Sigmoid colon (tissue), 7 donors: ENCODE data around the gene KLHL29. TPM values are rescaled to one million over a fixed set of nuclear protein-coding genes. Genes with fewer than 3 reads are reported as not detected.
A peak's percentile ranks its signal among the peaks of the same experiment; 100 is the strongest.

ENCODE experiments used
- DNase-seq: peaks from one replicate; pipeline ENCODE4 v3.0.0-alpha.2; 2019
- H3K27ac ChIP-seq, 4 donors: fragments of 200-600 bp; sonication (generic); one replicate each; pipeline ENCODE4 v1.5.1; 2016 to 2019; ENCODE audit warnings: mild to moderate bottlenecking in 1 of 4
- H3K27me3 ChIP-seq, 3 donors: fragments of 200-600 bp; sonication (generic); one replicate each; pipeline ENCODE4 v1.5.1; 2019; ENCODE audit warnings: mild to moderate bottlenecking in 1 of 3
- H3K36me3 ChIP-seq, 4 donors: fragments of 200-600 bp; sonication (generic); one replicate each; pipeline ENCODE4 v1.5.1; 2016 to 2019
- H3K4me1 ChIP-seq, 4 donors: fragments of 200-600 bp; sonication (generic); one replicate each; pipeline ENCODE4 v1.5.1; 2017 to 2019
- H3K4me3 ChIP-seq, 4 donors: fragments of 200-600 bp; sonication (generic); one replicate each; pipeline ENCODE4 v1.5.1; 2017 to 2019; ENCODE audit warnings: mild to moderate bottlenecking in 2 of 4, moderate library complexity in 1 of 4
- H3K9me3 ChIP-seq, 4 donors: fragments of 200-600 bp in 3 of 4; sonication (generic) in 3 of 4; one replicate each; pipeline versions ENCODE4 v1.5.1 to v1.6.1; 2013 to 2019
- CTCF ChIP-seq, 4 experiments: fragments of 450-650 bp in 3 of 4; fragments of 200-600 bp in 1 of 4; IDR thresholded peaks; one replicate each; pipeline ENCODE4 v1.5.1; 2016 to 2019; ENCODE audit warnings: antibody characterized with exemption in 4 of 4, mild to moderate bottlenecking in 3 of 4, moderate library complexity in 2 of 4
- EP300 ChIP-seq, 4 donors: sonication (generic); formaldehyde crosslinking; IDR thresholded peaks; one replicate each; pipeline ENCODE4 v1.6.1; 2017; ENCODE audit warnings: antibody characterized with exemption in 4 of 4
- POLR2A ChIP-seq, 2 donors: fragments of 450-650 bp; IDR thresholded peaks; one replicate each; pipeline ENCODE4 v1.6.1; 2016; ENCODE audit warnings: antibody characterized with exemption in 2 of 2, mild to moderate bottlenecking in 2 of 2, moderate library complexity in 2 of 2
- POLR2AphosphoS5 ChIP-seq, 4 donors: sonication (generic); formaldehyde crosslinking; IDR thresholded peaks; one replicate each; pipeline ENCODE4 v1.6.1; 2017; ENCODE audit warnings: antibody characterized with exemption in 4 of 4
- WGBS, 2 donors: extraction: QIAGEN DNeasy Blood & Tissue Kit; methylation state at CpG; one replicate each; pipeline ENCODE4 v1.1.7; 2013; 5-methylcytosine and 5-hydroxymethylcytosine counted together
- intact Hi-C: fragments of 100-400 bp; cut with DNase I; formaldehyde crosslinking; loops from one replicate; pipeline ENCODE4 v1.15.1; 2023
- polyA plus RNA-seq, 3 donors: library from polyadenylated mRNA; stranded (reverse); fragments of 200-250 nt; gene quantifications; one replicate each; pipeline ENCODE4 v1.2.3, GENCODE V29; 2013
- total RNA-seq, 4 donors: library from RNA; depleted of rRNA; stranded (reverse); fragments of >200 nt; gene quantifications; one replicate each; pipeline ENCODE4 v1.1.0, GENCODE V29; 2016
- donor health status: healthy with polysubstance abuse.
- donor health status: Bipolar disorder and iron deficiency.
- donor health status: healthy.

The KLHL29 gene
- total and polyA plus RNA-seq, 7 donors, result 0.46 to 25.5 (median 6.3) TPM

DNA sequence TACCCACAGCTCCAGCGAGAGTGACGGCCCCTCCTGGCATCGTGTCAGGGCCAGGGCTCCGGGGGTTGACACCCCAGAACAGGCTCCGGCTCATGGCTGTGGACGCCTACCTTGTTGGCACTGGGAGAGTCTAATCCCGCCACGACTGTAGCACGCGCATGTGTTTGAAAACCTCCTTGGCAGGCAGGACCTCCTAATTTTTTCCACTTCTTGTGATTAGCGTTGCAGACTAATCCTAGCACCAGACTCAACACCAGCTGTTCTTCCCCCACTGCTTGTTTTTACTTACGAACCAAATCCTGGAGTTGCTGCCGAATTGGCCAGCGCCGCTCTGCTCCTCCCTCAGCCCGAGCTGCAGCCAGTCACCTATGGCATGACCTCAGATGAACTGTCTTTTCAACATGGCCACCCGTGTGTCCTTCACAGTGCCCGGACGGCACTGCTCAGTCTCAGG is 110.7 kb downstream of the KLHL29 start:
- TF ChIP-seq EP300 (IDR thresholded peaks at IDR 0.05), result no peak
- TF ChIP-seq CTCF (IDR thresholded peaks at IDR 0.05), result no peak
- no peak for TF ChIP-seq POLR2AphosphoS5 (IDR thresholded peaks at IDR 0.05)
- TF ChIP-seq POLR2A (IDR thresholded peaks at IDR 0.05), result no peak
- no peak for DNase-seq
- no peaks in the 10 kb centered on the region for H3K9me3 ChIP-seq
- peaks cover 0 to 24% (median 12%) of the 10 kb centered on the region in 4 donors for H3K4me1 ChIP-seq
- no peaks in the 10 kb centered on the region for H3K27me3 ChIP-seq
- H3K36me3 ChIP-seq, result no peaks in the 10 kb centered on the region
- no peak overlapping the region for H3K4me3 ChIP-seq
- WGBS, 2 donors, result 78 to 84% methylated on average over 19 of the region's 19 CpGs
- no peak overlapping the region for H3K27ac ChIP-seq
- intact Hi-C loops, result no loop called here

- WGBS, 2 donors, result 68 to 89% methylated on average over 5 of the region's 5 CpGs
- DNase-seq, result no peak
- no peaks in the 10 kb centered on the region for H3K27me3 ChIP-seq
- H3K4me1 ChIP-seq, result peaks cover 0 to 24% (median 12%) of the 10 kb centered on the region in 4 donors
- H3K4me3 ChIP-seq, result no peak overlapping the region
- intact Hi-C loops, result no loop called here
- no peak overlapping the region for H3K27ac ChIP-seq
- no peaks in the 10 kb centered on the region for H3K9me3 ChIP-seq
- no peak for TF ChIP-seq POLR2AphosphoS5 (IDR thresholded peaks at IDR 0.05)
- no peaks in the 10 kb centered on the region for H3K36me3 ChIP-seq
Measured at GRCh38 chr2:23496456-23496855, 111.5 kb downstream of the KLHL29 start.

DNA sequence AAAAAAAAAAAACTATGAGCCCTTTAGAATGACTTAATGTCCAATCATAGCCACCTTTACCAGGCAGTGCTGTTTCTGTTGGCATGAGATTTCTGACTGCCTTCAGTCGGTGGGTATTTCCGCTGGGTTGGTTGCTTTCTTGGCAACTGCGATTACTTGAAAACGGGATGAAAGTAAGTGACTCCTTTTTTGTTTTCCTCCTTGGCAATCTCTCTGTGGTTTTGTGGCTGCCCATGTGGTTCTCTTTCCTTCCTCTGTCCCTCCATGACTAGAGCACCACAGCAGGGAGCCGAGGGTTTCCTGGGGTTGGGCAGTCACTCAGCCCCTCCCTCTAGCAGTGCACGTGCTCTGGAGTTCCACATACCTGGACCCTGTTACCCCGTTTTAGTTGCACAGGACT is 112.1 kb downstream of the KLHL29 start:
- intact Hi-C loops, result no loop called here
- Histone ChIP-seq H3K36me3 (no peaks in the 10 kb centered on the region), H3K27me3 (no peaks in the 10 kb centered on the region), H3K4me1 (peaks cover 0 to 29% (median 12%) of the 10 kb centered on the region in 4 donors), H3K9me3 (no peaks in the 10 kb centered on the region), H3K4me3 (no peak overlapping the region), H3K27ac (no peak overlapping the region)
- TF ChIP-seq EP300 (IDR thresholded peaks at IDR 0.05) (no peak), POLR2AphosphoS5 (IDR thresholded peaks at IDR 0.05) (no peak), POLR2A (IDR thresholded peaks at IDR 0.05) (no peak), CTCF (IDR thresholded peaks at IDR 0.05) (no peak)
- DNase-seq, result no peak
- WGBS, 2 donors, result 47 to 73% methylated on average over 7 of the region's 7 CpGs

- peaks cover 0 to 34% (median 12%) of the 10 kb centered on the region in 4 donors for H3K4me1 ChIP-seq
- H3K27ac ChIP-seq, result no peak overlapping the region
- WGBS, 2 donors, result 73 to 78% methylated on average over 6 of the region's 6 CpGs
- TF ChIP-seq EP300 (IDR thresholded peaks at IDR 0.05) (no peak), POLR2A (IDR thresholded peaks at IDR 0.05) (no peak), POLR2AphosphoS5 (IDR thresholded peaks at IDR 0.05) (no peak), CTCF (IDR thresholded peaks at IDR 0.05) (no peak)
- no peaks in the 10 kb centered on the region for H3K36me3 ChIP-seq
- H3K9me3 ChIP-seq, result no peaks in the 10 kb centered on the region
- no peaks in the 10 kb centered on the region for H3K27me3 ChIP-seq
- intact Hi-C loops, result no loop called here
- no peak overlapping the region for H3K4me3 ChIP-seq
- DNase-seq, result no peak
Measured at GRCh38 chr2:23497536-23497935, 112.6 kb downstream of the KLHL29 start.

DNA sequence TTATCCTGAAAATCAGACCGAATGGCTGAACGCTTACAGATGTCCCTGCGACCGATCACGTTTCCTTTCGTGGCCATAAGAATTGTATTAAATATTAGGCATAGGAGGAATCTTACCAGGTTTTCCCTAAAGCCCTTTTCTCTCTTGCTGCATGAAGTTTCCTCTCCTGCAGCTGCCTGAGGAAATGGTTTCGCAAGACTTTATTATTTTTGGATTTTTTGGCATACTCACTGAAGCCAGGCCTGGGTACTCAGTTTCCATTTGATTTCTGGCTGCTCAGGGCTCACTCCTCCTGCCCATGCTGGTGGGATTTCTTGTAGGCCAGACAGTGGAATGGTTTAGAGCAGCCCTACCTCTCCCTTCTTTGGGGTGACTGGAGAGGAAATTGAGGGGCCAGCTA is 114.0 kb downstream of the KLHL29 start:
- Histone ChIP-seq H3K27ac (peak overlapping the region in 1 of 4 donors; percentile 34), H3K9me3 (no peaks in the 10 kb centered on the region), H3K4me3 (no peak overlapping the region), H3K4me1 (peaks cover 0 to 36% (median 15%) of the 10 kb centered on the region in 4 donors), H3K36me3 (no peaks in the 10 kb centered on the region), H3K27me3 (no peaks in the 10 kb centered on the region)
- no peak for TF ChIP-seq POLR2AphosphoS5 (IDR thresholded peaks at IDR 0.05)
- no peak for TF ChIP-seq EP300 (IDR thresholded peaks at IDR 0.05)
- no peak for TF ChIP-seq POLR2A (IDR thresholded peaks at IDR 0.05)
- TF ChIP-seq CTCF (IDR thresholded peaks at IDR 0.05), result no peak
- intact Hi-C loops, result no loop called here
- WGBS, 2 donors, result 81 to 93% methylated on average over 7 of the region's 7 CpGs
- no peak for DNase-seq
